Panc1 (cell line): ENCODE measurements around the gene IL17REL. TPM values are rescaled to one million over a fixed set of nuclear protein-coding genes. Genes with fewer than 3 reads are reported as not detected.

Experiments used
- ATAC-seq: fragments of 200-7000 bp; cut with Tn5 transposase; 2 replicates; pipeline ENCODE4 v1.9.1; 2020; ENCODE audit warnings: mild to moderate bottlenecking, moderate library complexity
- BruUV-seq: library from RNA; stranded (reverse); fragments of 400-500 nt; replicated peaks from 2 replicates; lab custom pipeline; 2021; lab: Mats Ljungman, UMichigan
- CTCF ChIA-PET: fragments of 300-600 bp; sonication (Branson Sonifier 250); formaldehyde crosslinking; loops from one replicate; lab custom pipeline; 2022; ENCODE audit warnings: antibody characterized with exemption; lab: Charles Lee
- POLR2A ChIA-PET: fragments of 300-600 bp; sonication (Branson Sonifier 250); formaldehyde crosslinking; loops from one replicate; lab custom pipeline; 2022; ENCODE audit warnings: antibody characterized with exemption; lab: Charles Lee
- DNase-seq: peaks from one replicate; pipeline ENCODE4 v3.0.0-alpha.2; 2010; ENCODE audit warnings: low read depth, low spot score
- H3K27ac ChIP-seq: 2 replicates; pipeline ENCODE4 v1.5.1; 2011; ENCODE audit warnings: mild to moderate bottlenecking, low read length, inconsistent platforms
- H3K27me3 ChIP-seq: fragments of 200-500 bp; sonication (Bioruptor generic); 2 replicates; pipeline ENCODE4 v1.6.0; 2014; ENCODE audit warnings: low read length, inconsistent platforms; ENCODE audit not compliant: control insufficient read depth, insufficient read depth
- H3K36me3 ChIP-seq: fragments of 200-500 bp; sonication (Bioruptor generic); 2 replicates; pipeline ENCODE4 v1.5.1; 2014; ENCODE audit warnings: inconsistent platforms, mild to moderate bottlenecking, low read length, moderate library complexity; ENCODE audit not compliant: control insufficient read depth, insufficient read depth
- H3K4me1 ChIP-seq: 2 replicates; pipeline ENCODE4 v1.5.1; 2011; ENCODE audit warnings: inconsistent platforms, mild to moderate bottlenecking, low read length, moderate library complexity; ENCODE audit not compliant: control insufficient read depth, insufficient read depth
- H3K4me3 ChIP-seq, 2 experiments: 2 replicates each; pipeline ENCODE4 v1.5.1; 2011 to 2012; ENCODE audit warnings: low read depth in 2 of 2, low read length in 2 of 2, mild to moderate bottlenecking in 2 of 2, inconsistent platforms in 1 of 2, moderate library complexity in 1 of 2
- H3K9me3 ChIP-seq: fragments of 200-500 bp; sonication (Bioruptor generic); 2 replicates; pipeline ENCODE4 v1.5.1; 2014; ENCODE audit warnings: low read depth, mild to moderate bottlenecking, inconsistent platforms, low read length, moderate library complexity; ENCODE audit not compliant: control insufficient read depth, insufficient read depth
- CTCF ChIP-seq: fragments of 450-650 bp; IDR thresholded peaks from 2 replicates; pipeline ENCODE4 v1.5.1; 2017; ENCODE audit warnings: mild to moderate bottlenecking
- POLR2AphosphoS5 ChIP-seq: IDR thresholded peaks from 2 replicates; pipeline ENCODE4 v1.6.1; 2012; ENCODE audit warnings: mild to moderate bottlenecking, low read depth, low read length, moderate library complexity
- REST ChIP-seq, 2 experiments: IDR thresholded peaks; 2 replicates each; pipeline ENCODE4 v1.6.1; 2011 to 2012; ENCODE audit warnings: low read depth in 2 of 2, control low read depth in 1 of 2, low read length in 1 of 2, mild to moderate bottlenecking in 1 of 2, moderate library complexity in 1 of 2; ENCODE audit not compliant: insufficient read depth in 1 of 2
- SIN3A ChIP-seq: IDR thresholded peaks from 2 replicates; pipeline ENCODE4 v1.6.1; 2012; ENCODE audit warnings: low read depth, mild to moderate bottlenecking, low read length, moderate library complexity, borderline replicate concordance; ENCODE audit not compliant: insufficient read depth
- TCF7L2 ChIP-seq: IDR thresholded peaks from 2 replicates; pipeline ENCODE4 v1.6.1; 2011; ENCODE audit warnings: mild to moderate bottlenecking, low read depth, low read length, inconsistent platforms
- in situ Hi-C: cut with HindIII; loops from 2 replicates; pipeline ENCODE4 v1.10.0; 2016; ENCODE audit warnings: low sequenced_read_pairs, low pct_unique_long_range_greater_than_20kb
- intact Hi-C: fragments of 100-400 bp; cut with micrococcal nuclease; formaldehyde crosslinking; loops from one replicate; pipeline ENCODE4 v1.10.0; 2022; ENCODE audit not compliant: unreplicated experiment
- total RNA-seq: library from RNA; stranded (reverse); gene quantifications from one replicate; pipeline ENCODE4 v1.2.1, GENCODE V29; 2021; ENCODE audit not compliant: unreplicated experiment

The IL17REL gene
- total RNA-seq, 1 experiment from 2014 or later = 0.82 TPM

- intact Hi-C loops = no loop called here
- TF ChIP-seq POLR2AphosphoS5 (no peak), TCF7L2 (no peak), CTCF (no peak), REST (IDR thresholded peaks at IDR 0.05; ENCODE audit: insufficient read depth in 1 of 2, low read depth in 2 of 2, low read length in 1 of 2) (no peak), SIN3A (no peak)
- no peak overlapping the region for H3K27ac ChIP-seq
- ChIA-PET POLR2A (no interaction called here), CTCF (no interaction called here)
- no peaks in the 10 kb centered on the region for H3K27me3 ChIP-seq
- no peak overlapping the region for H3K4me3 ChIP-seq
- DNase-seq (no peak), ATAC-seq (no peak)
- no peaks in the 10 kb centered on the region for H3K4me1 ChIP-seq
- H3K9me3 ChIP-seq = no peaks in the 10 kb centered on the region
- in situ Hi-C loops = no loop called here
- no peaks in the 10 kb centered on the region for H3K36me3 ChIP-seq
- BruUV-seq = no TSS peak
Observed at GRCh38 chr22:50051930-50052329, 39.4 kb upstream of the IL17REL start.

- no TSS peak for BruUV-seq
- no peak overlapping the region for H3K27ac ChIP-seq
- no peak overlapping the region for H3K4me3 ChIP-seq
- H3K9me3 ChIP-seq = no peaks in the 10 kb centered on the region
- intact Hi-C loops = no loop called here
- CTCF ChIA-PET = no interaction called here
- ATAC-seq (no peak), DNase-seq (no peak)
- in situ Hi-C loops = no loop called here
- H3K36me3 ChIP-seq = no peaks in the 10 kb centered on the region
- H3K27me3 ChIP-seq = no peaks in the 10 kb centered on the region
- no peaks in the 10 kb centered on the region for H3K4me1 ChIP-seq
- TF ChIP-seq REST (IDR thresholded peaks at IDR 0.05; ENCODE audit: insufficient read depth in 1 of 2, low read depth in 2 of 2, low read length in 1 of 2) (no peak), POLR2AphosphoS5 (no peak), TCF7L2 (no peak), SIN3A (no peak), CTCF (no peak)
- POLR2A ChIA-PET = no interaction called here
Observed at GRCh38 chr22:50049299-50050195, 37.0 kb upstream of the IL17REL start.
